Upper lobe of left lung (tissue), 4 donors: ENCODE data around the gene GDAP1L1.

Source experiments
- CTCF ChIP-seq, 6 experiments: fragments of 450-650 bp in 4 of 6; fragments of 200-600 bp in 2 of 6; sonication (generic) in 2 of 6; IDR thresholded peaks; one replicate each; pipeline ENCODE4 v1.5.1; 2016 to 2019; ENCODE audit warnings: antibody characterized with exemption in 6 of 6
- POLR2A ChIP-seq, 4 donors: fragments of 450-650 bp; IDR thresholded peaks; one replicate each; pipeline ENCODE4 v1.5.1; 2016 to 2017; ENCODE audit warnings: antibody characterized with exemption in 4 of 4, mild to moderate bottlenecking in 2 of 4
- POLR2AphosphoS5 ChIP-seq, 2 donors: sonication (generic); formaldehyde crosslinking; IDR thresholded peaks; one replicate each; pipeline ENCODE4 v1.5.1; 2017; ENCODE audit warnings: antibody characterized with exemption in 2 of 2

GRCh38 chr20:44264287-44264686 is 17.2 kb downstream of the GDAP1L1 start:
- TF ChIP-seq CTCF (IDR thresholded peaks at IDR 0.05) (no peak), POLR2A (IDR thresholded peaks at IDR 0.05) (no peak), POLR2AphosphoS5 (IDR thresholded peaks at IDR 0.05) (no peak)
